ENCODE results near the gene WFIKKN1.

Gene WFIKKN1

DNA sequence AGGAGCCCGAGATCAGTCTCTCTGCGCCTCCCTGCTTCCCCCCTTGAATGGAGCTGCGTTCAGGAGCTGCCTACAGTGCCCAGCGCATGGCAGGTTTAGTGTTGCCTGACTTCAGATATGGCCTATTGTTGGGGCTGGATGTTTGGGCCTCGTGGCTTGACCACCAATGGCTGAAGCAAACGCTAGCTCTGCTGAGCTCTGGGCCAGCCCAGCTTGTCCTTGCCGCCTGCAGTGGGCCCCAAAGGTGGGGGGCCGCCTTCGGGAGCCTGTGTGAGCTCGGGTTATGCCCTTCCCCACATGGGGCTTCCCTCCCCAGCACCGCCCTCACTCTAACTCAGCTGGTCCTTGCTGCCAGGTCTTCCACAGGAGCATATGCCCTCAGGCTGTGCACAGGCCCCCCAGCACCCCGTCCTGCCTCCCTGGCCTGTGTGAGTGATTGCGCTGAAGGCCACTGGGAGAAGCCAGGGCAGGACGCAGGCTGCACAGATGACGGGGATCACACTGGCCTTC, 7.3 kb downstream of the WFIKKN1 start:
- DNase-seq = no peak

DNA sequence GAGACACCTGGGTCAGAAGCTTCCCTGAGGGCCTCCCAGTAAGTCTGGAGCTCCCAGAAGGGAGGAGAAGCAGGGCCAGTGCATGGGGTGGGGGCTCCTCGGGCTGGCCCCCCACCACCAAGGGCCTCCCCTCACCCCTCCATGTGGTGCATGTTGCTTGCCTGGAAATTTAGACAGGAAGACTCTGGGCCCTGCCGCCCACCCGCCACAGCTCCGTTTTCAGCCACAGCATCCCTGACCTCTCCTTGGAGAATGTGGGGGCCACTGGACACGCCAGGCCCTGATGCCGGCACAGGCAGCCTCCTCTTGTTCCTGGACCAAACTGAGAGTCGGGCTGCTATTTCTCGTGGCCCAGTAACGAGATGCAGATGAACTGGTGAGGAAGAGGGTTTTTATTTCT, 8.1 kb downstream of the WFIKKN1 start:
- no peak for DNase-seq

DNA sequence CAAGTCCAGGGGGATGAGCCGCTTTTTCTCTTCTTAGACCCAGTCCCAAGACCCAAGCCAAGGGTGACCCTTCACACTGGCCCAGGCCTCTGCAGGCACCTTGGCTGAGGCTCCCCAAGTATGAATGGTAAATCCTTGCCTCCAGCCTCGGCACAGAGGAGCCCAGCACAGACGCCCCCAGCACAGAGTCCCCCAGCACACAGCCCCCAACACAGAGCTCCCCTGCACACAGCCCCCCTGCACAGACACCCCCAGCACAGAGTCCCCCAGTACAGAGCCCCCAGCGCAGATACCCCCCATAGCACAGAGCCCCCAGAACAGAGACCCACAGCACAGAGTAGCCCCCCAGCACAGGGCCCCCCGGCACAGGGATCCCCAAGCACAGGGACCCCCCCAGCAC, 9.8 kb downstream of the WFIKKN1 start:
- DNase-seq = no peak

DNA sequence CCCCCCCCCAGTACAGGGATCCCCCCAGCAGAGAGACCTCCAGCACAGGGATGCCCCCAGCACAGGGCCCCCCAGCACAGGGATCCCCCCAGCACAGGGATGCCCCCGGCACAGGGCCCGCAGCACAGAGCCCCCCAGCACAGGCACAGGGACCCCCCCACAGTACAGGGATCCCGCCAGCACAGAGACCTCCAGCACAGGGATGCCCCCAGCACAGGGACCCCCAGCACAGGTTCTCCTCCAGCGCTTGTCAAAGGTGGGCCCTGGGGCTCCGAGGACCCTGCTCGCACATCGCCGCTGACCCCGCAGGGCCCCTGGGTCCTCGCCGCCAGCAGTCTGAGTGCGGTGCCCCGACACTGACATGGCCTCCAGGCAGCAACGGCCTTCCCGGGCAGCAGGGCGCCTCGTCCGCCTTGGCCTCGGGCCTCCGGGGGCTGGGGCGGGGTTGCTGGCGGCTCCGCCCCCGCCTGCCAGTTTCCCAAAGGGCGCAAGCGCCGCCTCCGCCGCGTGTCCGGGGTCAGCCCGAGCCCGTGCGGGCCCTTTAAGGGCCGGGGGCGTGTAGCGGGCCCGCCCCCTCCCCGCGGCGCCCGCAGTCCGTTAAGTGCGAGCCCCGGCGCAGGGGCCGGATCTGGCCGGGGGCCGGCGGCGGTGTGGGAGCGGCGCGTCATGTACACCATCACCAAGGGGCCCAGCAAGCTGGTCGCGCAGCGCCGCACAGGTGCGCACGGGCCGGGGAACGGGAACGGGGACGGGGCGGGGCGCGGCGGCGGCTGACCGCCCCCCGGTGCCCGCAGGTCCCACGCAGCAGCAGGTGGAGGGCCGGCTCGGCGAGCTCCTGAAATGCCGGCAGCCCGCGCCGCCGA, 10.8 kb downstream of the WFIKKN1 start, which contains the start of gene MCRIP2:
Gene MCRIP2, plus strand, starts transcription at position 503 of the 863 bp plus-strand sequence. Its CDS starts 164 bp downstream, at position 667.
- peak; percentile 38 for DNase-seq

DNA sequence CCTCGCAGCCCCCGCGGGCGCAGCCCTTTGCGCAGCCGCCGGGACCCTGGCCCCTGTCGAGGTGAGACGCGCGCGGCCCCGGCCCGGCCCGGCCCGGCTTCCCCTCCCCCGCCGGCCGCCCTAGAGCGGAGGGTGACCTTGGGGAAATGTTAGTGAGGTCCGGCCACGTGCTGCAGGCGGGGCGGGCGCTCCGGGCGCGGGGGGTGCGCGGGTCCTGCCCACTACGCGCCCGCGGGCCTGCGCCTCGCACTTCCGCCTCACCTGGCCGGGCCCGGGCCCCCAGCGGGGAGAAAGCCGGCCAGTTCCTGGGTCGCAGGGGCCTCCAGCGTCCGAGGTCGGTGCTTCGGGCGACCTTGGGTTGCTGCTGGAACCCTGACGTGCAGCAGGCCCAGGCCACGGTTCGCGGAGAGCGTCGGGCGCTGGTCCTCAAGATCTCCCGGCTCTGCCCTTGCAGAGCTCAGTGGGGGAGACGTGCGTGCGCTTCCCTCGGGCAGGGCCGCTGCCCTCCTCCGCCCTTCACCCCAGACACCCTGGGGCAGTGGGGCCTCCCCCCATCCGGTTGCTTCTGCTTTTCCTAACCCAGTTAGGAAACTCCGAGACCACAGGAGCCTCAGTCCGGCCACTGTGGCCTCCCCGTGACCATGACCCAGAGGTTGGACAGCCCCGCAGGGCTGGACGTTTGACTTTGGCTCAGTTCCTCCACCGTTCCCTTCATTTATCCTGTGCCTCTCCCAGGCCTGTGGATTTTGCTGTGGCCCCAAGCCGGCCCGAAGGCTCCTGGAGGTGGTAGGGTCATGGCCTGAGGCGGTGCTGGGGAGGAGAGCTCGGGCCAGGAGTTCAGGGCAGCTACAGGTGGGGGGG, 11.6 kb downstream of the WFIKKN1 start:
- DNase-seq = no peak

DNA sequence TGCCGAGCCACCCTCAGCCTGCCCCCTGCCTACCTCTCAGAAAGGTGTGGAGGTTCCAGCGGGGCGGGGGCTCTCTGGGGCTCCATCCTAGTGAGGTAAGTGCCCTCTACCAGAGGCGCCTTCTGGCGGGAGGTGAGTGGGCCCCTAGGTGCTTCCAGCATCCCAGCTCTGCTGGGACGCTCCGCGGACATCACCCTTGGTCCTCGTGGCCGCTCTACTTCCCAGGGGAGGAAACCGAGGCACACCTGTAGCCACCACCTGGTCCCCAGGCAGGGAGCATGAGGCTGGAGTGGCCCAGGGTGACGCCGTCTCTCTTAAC, 12.2 kb downstream of the WFIKKN1 start:
- no peak for DNase-seq

DNA sequence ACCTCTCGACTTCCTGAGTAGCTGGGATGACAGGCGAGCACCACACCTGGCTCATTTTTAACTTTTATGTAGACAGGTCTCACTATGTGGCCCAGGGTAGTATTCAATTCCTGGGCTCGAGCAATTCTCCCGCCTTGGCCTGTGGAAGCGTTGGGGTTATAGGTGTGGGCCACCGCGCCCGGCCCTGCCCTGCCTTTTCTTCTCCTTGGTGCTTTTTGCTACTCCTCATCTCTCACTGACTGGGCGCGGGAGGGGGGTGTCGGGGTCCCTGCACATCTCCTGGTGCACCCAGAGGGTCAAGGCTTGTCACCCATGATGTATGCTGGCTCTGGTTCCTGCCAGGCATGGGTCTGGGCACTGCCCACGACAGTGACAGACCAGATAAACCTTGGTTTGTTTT, 13.8 kb downstream of the WFIKKN1 start:
- DNase-seq = no peak

DNA sequence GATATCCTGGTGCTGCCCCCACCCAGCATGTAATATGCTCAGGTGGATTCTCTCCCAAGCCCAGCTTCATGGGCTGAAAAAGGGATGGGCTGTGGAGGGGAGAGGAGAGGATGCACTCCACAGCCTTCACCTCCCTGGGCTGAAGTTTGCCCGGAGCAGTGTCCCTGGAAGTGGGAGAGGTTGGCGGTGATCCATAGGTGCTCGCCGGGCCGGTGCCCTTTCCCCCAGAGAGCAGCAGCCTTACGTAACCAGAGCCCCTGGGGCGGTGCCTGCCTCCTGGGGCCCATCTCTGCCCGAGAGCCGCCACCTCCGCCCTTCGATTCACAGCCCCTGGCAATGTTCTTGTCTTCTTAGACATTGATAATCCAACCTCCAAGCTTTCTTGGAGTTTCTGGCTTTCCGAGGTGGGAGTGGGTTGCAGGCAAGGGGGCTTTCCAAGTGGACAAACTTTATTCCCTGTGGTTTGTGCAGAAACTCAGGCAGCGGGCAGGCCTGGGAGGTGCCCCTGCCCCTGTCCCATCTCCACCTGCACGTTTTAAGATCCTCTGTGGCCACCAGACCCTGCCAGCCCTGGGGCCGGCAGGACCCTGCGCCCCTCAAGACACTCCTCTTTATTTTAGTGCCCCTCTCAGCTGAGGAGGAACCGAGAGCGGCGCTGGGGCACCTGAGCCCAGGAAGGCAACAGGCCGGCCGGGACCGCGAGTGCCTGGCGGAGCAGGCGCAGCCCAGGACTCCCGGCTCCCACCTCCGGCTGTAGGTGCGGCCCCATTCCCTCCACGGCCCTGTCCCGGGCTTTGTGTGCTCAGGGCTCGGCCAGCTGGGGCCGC, 15.3 kb downstream of the WFIKKN1 start:
- DNase-seq = no peak

DNA sequence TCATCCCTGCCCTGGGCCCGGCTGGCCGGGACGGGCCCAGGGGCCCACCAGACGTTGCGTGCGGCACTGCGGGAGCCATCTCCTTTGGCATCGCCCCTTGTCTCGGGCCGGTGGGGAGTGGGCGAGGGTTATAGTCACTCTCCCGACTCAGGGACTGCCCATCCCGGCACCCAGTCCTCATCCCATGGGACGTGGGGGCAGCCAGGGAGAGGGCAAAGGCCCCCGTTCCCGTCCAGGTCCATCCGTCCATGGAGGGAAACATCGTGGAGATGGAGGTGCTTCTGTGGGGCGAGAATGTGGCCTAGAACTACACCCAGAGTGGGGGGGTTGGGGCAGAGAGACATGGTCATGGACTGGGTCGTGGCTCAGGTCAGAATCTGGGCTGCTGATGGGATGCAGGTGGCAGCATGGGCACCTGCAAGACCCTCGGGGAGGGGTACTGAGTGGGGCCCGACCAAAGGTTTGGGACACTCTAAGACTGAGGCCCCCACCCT, 15.9 kb downstream of the WFIKKN1 start:
- DNase-seq = no peak

DNA sequence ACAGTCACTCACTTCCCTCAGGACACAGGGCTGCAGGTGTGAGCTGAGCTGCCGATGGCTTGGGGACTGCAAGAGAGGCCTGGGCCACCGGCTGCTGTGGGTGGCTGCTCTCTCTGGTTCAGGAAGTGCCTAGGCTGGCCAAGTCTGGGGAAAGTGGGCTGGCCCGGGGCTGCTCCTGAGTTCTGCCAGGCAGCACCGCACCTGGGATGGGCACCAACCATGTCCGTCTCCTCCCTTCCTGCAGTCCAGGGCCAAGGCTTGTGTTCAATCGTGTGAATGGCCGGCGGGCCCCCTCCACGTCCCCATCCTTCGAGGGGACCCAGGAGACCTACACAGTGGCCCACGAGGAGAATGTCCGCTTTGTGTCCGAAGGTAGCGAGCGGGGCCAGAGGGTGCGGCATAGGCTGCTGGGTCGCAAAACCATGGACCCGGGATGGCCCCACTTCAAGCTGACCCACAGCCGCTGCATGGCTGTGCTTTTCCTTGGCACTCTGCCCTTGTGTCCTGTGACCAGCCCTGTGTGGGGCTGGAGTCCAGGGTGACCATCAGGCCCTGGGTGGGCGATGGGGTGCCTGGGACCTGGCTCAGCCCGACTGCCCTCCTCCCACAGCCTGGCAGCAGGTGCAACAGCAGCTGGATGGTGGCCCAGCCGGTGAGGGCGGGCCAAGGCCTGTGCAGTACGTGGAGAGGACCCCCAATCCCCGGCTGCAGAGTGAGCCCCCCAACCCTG, 16.6 kb downstream of the WFIKKN1 start:
- DNase-seq = no peak

DNA sequence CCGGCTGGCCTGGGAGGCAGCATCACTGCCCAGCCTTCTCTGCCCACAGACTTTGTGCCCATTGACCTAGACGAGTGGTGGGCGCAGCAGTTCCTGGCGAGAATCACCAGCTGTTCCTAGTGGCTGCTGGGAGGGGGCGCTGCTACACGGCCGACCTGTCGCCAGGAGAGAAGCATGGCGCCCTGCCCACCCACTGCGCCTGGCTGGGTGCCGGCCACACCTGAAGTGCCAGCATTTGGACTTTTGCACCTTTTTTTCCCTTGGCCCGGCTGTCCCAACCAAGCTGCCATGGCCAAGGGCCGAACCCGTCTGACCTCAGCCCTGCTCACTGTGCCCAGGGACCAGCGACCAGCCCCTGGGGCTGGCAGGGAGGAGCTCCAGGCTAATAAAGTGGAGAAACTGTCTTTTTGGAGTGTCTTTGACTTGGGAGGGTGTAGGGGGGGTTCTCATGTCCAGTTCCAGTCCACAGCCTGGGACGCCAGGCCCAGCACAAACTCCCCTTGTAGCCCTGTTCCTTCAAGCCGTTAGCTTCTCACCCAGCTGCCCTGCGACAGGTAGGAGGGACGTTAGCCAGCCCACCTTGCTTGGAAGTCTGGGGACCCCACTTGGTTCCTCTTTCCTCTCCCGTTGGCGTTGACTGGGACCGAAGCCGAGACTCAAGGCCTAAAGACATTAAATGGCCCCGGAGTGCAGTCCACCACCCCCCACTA, 17.4 kb downstream of the WFIKKN1 start:
- DNase-seq = no peak

DNA sequence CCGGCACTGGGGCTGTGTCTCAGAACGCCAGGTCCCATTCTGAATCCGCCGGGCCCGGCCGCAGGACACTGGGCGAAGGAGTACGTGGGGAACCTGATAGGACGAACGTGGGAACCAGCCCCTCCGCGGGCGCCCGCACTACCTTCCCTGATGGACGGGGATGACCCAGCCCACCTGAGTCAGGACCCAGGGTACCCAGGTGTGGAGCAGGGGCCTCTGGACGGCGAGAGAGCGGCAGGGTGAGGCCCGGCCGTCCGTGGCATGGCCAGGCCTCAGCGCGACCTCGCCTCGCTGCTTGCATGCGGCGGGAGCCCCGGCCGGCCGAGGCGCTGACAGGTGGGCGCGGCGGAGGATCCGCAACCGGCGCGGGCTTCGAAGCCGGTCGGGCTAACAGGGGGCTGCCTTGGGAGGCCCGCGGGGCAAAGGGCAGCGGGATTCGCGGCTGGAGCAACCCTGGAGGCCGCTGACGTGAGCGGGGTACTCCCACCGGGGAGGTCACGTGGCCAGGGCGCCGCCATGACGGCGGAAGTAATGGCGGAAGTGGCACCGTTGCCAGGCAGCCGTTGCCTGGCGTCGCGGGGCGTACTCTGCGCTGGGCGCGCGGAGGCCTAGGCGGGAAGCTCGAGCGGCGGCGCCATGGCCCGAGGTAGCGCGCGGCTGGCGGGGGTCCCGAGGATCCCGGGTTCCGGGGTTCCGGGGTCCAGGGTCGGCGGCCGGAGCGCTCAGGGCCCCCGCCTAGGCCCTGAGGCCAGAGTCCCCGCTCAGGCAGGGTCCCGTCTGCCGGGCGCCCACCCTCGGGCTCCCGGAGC, 18.2 kb downstream of the WFIKKN1 start, which contains the start of gene WDR90:
Gene WDR90, plus strand, starts transcription at position 585 of the 809 bp plus-strand sequence. Its CDS starts 52 bp downstream, at position 637.
- DNase-seq = peak; percentile 87

DNA sequence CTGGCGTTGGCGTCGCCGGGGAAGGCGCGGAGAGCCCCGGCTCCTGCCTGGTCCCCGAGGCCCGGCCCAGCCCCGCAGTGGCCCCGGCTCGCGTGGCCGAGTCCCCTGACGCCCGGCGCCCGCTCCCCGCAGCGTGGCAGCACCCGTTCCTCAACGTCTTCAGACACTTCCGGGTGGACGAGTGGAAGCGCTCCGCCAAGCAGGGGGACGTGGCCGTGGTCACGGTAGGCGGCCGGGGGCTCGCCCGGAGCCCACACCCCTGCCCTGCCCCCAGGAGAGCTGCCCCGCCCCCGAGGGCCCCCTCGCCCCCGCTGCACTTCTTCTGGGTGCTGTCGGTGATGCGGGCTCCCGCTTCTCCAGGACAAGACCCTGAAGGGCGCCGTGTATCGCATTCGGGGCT, 18.8 kb downstream of the WFIKKN1 start:
- DNase-seq = no peak

DNA sequence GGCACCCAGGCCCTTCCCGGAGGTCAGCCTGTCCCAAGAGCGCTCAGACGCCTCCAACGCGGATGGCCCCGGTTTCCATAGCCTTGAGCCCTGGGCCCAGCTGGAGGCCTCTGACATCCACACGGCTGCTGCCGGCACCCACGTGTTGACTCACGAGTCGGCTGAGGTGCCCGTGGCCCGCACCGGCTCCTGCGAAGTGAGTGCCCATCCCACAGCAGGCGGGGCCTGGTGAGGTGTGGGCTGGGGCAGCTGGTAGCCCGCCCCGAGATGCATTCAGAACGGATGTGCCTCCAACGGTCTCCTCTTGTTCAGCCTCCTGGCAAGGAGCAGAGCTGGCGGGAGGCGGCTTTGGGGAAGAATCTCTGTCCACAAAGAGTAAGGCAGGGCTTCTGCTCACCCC, 21.1 kb downstream of the WFIKKN1 start:
- no peak for DNase-seq

DNA sequence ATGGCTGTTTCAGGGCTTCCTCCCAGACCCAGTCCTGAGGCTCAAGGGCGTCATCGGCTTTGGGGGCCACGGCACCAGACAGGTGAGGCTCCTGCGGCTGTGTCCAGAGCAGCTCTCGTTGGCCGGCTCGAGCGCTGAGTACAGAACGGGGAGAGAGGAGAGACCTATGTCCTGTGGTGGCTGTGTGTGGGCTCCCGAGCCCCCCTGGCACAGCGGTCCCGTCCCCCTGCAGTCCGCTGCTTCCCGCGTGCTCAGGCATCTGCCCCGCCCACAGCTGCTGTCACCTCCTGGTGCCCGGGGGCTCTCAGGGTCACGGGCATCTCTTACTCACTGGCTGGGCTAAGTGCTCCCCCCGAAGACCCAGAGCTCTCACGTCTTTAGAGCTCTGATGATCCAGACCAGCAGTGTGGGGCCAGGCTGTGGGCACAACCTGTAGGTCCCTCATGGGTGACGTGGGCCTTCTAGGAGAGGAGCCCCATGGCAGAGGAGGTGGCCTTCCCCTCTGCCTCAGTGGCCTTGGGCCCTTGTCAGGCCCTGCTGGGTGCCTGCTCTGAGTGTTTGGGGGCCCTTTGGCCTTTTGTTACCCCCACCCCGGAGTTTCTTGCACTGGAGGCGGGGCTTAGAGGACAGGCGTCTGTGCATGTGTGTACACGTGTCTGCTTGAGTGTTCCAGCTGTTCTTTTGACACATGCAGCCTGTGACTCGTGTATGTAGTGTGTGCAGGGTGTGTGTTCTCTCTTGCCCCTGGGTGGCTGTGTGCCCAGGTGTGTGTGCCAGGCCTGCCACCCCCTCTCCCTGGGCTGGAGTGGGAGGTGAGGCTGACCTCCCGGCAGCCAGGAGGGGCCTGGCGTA, 21.9 kb downstream of the WFIKKN1 start:
- no peak for DNase-seq

DNA sequence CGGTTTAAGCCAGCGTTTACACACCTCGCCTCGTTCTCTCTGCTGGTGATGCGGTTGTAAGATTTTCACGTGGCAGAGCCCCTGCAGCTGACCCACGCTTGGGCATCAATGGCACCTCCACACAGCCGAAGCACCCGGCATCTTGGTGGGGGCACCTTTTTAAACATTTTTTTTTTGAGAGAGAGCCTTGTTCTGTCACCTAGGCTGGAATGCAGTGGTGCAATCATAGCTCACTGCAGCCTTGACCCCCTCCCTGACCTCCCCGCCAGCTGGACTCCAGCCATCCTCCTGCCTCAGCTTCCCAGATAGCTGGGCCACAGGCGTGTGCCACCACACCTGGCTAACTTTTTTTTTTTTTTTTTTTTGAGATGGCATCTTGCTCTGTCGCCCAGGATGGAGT, 23.2 kb downstream of the WFIKKN1 start:
- no peak for DNase-seq

DNA sequence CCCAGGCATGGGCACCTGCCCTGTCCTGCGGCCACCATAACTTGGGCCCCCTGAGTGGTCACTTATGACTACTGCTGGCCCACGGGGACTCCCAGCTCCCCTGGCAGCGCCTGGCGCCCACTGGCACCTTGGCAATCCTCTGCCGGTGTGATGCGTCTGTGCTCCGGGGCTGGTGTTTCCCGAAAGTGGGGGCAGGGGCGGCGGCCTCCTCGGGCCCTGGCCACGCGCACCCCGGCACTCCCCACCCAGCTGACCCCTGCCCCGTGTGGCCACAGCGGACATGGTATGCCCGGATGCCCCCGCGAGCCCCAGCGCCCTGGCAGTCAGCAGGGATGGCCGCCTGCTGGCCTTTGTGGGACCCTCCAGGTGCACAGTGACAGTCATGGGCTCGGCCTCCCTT, 26.7 kb downstream of the WFIKKN1 start:
- DNase-seq = no peak

DNA sequence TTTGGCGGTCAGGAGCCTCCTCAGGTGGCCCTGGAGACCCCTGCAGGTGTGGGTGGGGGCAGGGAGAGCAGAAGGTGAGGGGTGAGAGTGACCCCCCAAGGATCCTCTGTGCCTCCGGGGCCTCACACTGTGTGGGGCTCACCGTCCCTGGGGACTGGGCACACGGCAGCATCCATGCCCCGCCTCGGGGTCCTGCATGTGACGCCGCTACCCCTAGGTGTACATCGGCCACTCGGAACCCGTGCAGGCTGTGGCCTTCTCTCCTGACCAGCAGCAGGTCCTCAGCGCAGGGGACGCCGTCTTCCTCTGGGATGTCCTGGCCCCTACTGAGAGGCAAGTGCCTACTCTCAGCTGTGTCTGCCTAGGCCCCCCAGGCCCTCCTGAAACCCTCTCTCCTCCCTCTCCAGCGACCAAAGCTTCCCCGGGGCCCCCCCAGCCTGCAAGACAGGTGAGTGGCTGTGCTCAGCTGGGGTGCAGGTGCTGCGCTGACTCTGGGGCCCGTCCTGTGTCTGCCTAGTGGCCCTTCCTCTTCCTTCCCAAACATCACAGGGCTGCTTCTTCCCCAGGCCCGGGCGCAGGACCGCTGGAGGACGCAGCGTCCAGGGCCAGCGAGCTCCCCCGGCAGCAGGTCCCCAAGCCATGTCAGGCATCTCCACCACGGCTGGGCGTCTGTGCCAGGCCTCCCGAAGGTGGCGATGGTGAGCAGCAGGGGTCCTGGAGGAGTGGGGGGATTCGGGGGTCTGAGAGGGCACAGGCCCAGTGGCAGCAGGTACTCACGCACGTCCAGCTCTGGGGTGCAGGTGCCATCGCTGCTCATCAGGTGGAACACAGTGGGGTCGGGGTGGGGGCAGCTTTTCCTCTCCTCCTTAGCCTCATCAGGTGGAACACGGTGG, 28.1 kb downstream of the WFIKKN1 start:
- no peak for DNase-seq
